ENCODE results near the gene ZSWIM1. TPM values are rescaled to one million over a fixed set of nuclear protein-coding genes. Genes with fewer than 3 reads are reported as not detected.

The ZSWIM1 gene
- total and polyA plus RNA-seq, 2 of the 8 experiments (the other 6 are each of a cell fraction or from before 2014, with no cell fraction given), result 14.1 to 15.6 TPM

DNA sequence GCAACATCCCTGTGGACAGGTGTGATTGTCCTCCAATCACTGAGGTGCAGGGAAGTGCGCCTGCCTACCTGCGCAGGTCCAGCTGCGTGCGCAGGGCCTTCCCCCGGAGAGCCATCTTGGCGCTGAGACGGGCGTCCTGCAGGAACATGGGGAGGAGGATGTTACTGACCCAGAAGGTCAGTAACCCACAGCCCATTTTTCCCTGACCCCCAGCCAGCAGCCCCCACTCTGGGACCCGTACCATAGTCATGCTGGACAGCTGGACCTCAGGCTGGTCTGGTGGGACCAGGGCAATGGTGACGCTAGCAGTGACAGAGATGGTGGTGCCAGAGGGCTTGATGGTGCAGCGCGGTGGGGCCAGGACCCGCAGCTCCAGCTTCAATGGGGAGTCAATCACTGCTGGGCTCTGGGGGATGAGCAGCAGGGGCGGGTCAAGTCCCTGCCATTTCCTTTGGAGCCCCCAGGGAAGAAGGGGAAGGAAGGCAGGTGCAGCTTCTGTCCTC, 21.2 kb downstream of the ZSWIM1 start:
- Histone ChIP-seq H4K20me1 (replicated peaks in 1 of 2; ENCODE audit: control insufficient read depth in 1 of 2, insufficient read depth in 2 of 2, low read length in 2 of 2) (peaks cover 0 to 7% of the 10 kb centered on the region in 2 experiments), H2BK12ac (ENCODE audit: low read depth, low read length) (no peak overlapping the region), H3K4ac (replicated peaks; ENCODE audit: insufficient read length, low read depth, low read length) (no peak overlapping the region), H3K9me3 (ENCODE audit: insufficient read depth in 2 of 2, low read depth in 1 of 2, low read length in 1 of 2) (no peaks in the 10 kb centered on the region), H2AK5ac (ENCODE audit: low read depth, low read length) (no peak overlapping the region), H3K27ac (ENCODE audit: low read depth, low read length) (no peak overlapping the region), H3K9ac (replicated peaks in 1 of 4; ENCODE audit: extremely low read depth in 1 of 4, low read depth in 3 of 4, low read length in 3 of 4) (no peak overlapping the region), H3K79me1 (ENCODE audit: low read depth, low read length) (no peaks in the 10 kb centered on the region), H3K56ac (replicated peaks; ENCODE audit: insufficient read length, low read depth, low read length) (no peak overlapping the region), H3K36me3 (ENCODE audit: control insufficient read depth in 2 of 4, insufficient read depth in 4 of 4, low read length in 3 of 4) (peaks cover 12 to 70% (median 53%) of the 10 kb centered on the region in 4 experiments), H3K14ac (ENCODE audit: insufficient read length) (no peak overlapping the region), H3K4me2 (ENCODE audit: insufficient read depth in 1 of 2, low read depth in 2 of 2, low read length in 2 of 2) (no peak overlapping the region), H3K27me3 (replicated peaks in 1 of 4; ENCODE audit: control insufficient read depth in 3 of 4, extremely low read depth in 1 of 4, insufficient read depth in 3 of 4, low read length in 3 of 4) (no peaks in the 10 kb centered on the region), H2BK5ac (ENCODE audit: low read depth, low read length) (no peak overlapping the region), H3K79me2 (ENCODE audit: control insufficient read depth in 1 of 2, insufficient read depth in 2 of 2, low read length in 2 of 2) (no peaks in the 10 kb centered on the region), H2BK15ac (ENCODE audit: low read length) (no peak overlapping the region), H3K23me2 (ENCODE audit: low read depth, low read length) (no peaks in the 10 kb centered on the region), H3K4me1 (replicated peaks in 1 of 4; ENCODE audit: control insufficient read depth in 3 of 4, insufficient read depth in 4 of 4, low read length in 3 of 4) (no peaks in the 10 kb centered on the region), H4K91ac (replicated peaks; ENCODE audit: insufficient read length, low read length) (no peak overlapping the region), H4K5ac (ENCODE audit: insufficient read length, low read depth, low read length) (no peak overlapping the region), H2BK120ac (replicated peaks; ENCODE audit: low read depth, low read length) (no peak overlapping the region), H4K8ac (ENCODE audit: extremely low read depth, insufficient read depth, low read length) (no peak overlapping the region), H3K23ac (ENCODE audit: insufficient read length) (no peak overlapping the region), H3K4me3 (ENCODE audit: extremely low read depth in 1 of 4, insufficient read depth in 2 of 4, low read depth in 3 of 4, low read length in 4 of 4) (no peak overlapping the region), H2AFZ (ENCODE audit: low read length) (no peak overlapping the region), H3K18ac (ENCODE audit: extremely low read depth, low read length) (no peak overlapping the region), H2BK20ac (ENCODE audit: low read length) (no peak overlapping the region)
- ChIA-PET CTCF (ENCODE audit: partially characterized antibody) (interaction anchor here (1.4 to 3.0 kb wide), 3 partner anchors 10 to 69 kb away, joined by 3 to 24 read pairs (median 4); partner anchors contain the start of genes CTSA and NEURL2), POLR2A (ENCODE audit: partially characterized antibody) (interaction anchor here (0.8 to 5.6 kb wide), 11 partner anchors 8 to 49 kb away, joined by 3 to 49 read pairs (median 4); partner anchors contain the start of genes CTSA, NEURL2 and PCIF1)
- FAIRE-seq (no peak), DNase-seq (ENCODE audit: low read depth in 1 of 2, low spot score in 2 of 2) (no peak)
- WGBS, 2 experiments (ENCODE audit: extremely low coverage in 1 of 2, insufficient coverage in 1 of 2, insufficient read length in 1 of 2, insufficient replicate concordance in 2 of 2, low coverage in 1 of 2, low lambda C conversion rate in 2 of 2, missing lambda C conversion rate in 1 of 2), result 94% methylated on average over 14 of the region's 14 CpGs; no CpG with 5 or more reads in 1 of the 2 experiments
- TF ChIP-seq CBX5 (IDR thresholded peaks at IDR 0.05; ENCODE audit: low read depth, low read length) (no peak), CTBP2 (IDR thresholded peaks at IDR 0.05; ENCODE audit: borderline replicate concordance, insufficient read depth, insufficient read length, low read length) (no peak), RFX5 (IDR thresholded peaks at IDR 0.05; ENCODE audit: borderline replicate concordance, low read depth, low read length) (no peak), CHD1 (IDR thresholded peaks at IDR 0.05; ENCODE audit: low read depth, low read length) (no peak), RAD21 (IDR thresholded peaks at IDR 0.05 in 1 of 2, conservative IDR thresholded peaks at IDR 0.05 in 1 of 2; ENCODE audit: low read depth in 2 of 2, low read length in 2 of 2) (no peak), JUN (IDR thresholded peaks at IDR 0.05; ENCODE audit: low read depth, low read length) (no peak), RNF2 (IDR thresholded peaks at IDR 0.05; ENCODE audit: borderline replicate concordance, low read depth, low read length, missing control alignments, poor library complexity, severe bottlenecking) (no peak), CREB1 (IDR thresholded peaks at IDR 0.05) (no peak), SP4 (IDR thresholded peaks at IDR 0.05; ENCODE audit: low read length) (no peak), SAP30 (IDR thresholded peaks at IDR 0.05; ENCODE audit: insufficient read depth, insufficient replicate concordance, low read length) (no peak)
- TF ChIP-seq, protein P1, sequence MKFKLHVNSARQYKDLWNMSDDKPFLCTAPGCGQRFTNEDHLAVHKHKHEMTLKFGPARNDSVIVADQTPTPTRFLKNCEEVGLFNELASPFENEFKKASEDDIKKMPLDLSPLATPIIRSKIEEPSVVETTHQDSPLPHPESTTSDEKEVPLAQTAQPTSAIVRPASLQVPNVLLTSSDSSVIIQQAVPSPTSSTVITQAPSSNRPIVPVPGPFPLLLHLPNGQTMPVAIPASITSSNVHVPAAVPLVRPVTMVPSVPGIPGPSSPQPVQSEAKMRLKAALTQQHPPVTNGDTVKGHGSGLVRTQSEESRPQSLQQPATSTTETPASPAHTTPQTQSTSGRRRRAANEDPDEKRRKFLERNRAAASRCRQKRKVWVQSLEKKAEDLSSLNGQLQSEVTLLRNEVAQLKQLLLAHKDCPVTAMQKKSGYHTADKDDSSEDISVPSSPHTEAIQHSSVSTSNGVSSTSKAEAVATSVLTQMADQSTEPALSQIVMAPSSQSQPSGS (IDR thresholded peaks at IDR 0.05; ENCODE audit: low read length), result no peak

Measured in H1 (cell line).